ENCODE measurements around the gene SMS.

Gene SMS

DNA sequence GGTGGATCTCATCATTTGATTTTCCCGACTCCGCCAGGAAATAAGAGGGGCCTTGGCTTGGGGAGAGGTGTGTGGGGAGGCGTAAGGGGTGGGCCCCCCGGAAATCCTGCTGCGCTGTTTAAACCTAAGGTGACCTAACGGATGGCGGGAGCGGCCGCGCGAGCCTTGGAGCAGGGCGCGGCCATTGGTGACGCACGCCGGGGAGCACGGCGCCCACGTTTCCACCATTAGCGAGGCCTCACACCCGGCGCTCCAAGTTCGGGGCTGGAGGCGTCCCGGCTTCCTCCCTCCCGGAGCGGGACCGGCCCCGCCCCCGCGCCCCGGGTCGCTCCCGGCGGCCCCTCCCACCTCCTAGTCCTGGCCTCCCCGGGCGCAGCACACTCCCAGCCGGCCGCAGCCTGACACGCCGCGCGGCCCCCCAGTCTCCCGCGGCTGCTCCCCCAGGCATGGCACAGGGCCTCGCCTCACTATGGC is at the start of gene SMS:
SMS (plus strand) TSS at position 354 of the 474 bp plus-strand sequence; CDS start at position 470, 116 bp downstream.
- peak in 1 of 2 experiments; percentile 44 for DNase-seq (ENCODE audit: low read depth in 2 of 2)

DNA sequence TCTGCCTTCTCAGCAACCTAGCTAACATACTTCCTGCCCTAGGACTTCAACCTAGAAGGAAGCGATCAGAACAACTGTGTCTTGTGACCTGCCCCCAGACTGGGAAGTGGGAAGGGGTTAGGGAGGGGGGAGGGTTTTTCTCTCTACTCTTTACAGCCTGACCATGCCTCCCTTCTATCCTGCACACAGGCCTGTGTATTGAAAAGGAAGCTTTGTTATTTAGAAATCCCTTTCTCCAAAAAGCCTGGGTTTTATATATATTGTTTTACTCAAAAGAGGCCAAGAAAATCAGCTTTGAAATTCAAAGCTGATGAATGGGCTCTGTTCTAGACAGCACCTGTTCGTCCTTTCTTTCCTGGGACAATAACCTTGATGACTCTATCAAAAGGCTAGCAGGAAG is 35.2 kb upstream of the SMS start:
- DNase-seq (ENCODE audit: low read depth in 2 of 2): no peak

DNA sequence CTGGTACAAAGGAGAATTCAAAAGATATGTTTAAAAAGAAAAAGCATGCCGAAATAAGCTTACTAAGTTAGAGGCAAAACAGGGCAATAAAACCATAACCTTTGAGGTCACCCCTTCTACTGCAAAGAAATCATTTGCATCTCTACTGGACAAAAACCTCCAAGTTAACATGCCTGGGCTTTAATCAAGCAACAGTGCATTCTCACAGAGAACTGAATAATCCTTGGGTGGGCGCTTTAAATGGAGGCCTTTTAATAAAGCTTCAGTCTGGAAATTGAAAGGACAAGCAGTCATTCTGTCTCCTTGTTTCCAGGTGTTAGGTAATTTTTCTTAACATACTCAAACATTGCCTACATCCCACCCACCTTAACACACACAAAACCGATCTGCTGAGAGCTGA is 34.6 kb upstream of the SMS start:
- DNase-seq (ENCODE audit: low read depth in 2 of 2): no peak

DNA sequence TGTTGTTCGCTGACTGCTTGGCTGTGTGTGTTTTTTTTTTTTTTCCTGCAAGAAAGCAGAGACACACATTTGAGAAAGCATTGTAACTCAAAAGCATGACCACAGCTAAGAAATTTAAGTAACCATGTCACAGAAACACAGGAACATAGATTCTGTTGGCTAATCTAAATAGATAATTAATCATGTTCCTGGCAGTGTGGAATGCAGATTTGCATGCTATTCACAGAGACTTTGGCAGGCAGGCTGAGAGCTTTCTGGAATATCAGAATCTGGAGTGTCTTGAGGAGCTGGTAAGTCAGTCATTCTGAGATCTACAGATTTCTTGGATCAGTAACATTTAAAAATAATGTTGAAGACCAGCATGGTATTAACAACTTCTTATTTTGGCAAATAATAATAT is 33.2 kb upstream of the SMS start:
- DNase-seq (ENCODE audit: low read depth in 2 of 2): peak; percentile 21 to 27

- no peak for DNase-seq (ENCODE audit: low read depth in 2 of 2)
Measured at GRCh38 chrX:21911481-21911880, 29.0 kb upstream of the SMS start.

DNA sequence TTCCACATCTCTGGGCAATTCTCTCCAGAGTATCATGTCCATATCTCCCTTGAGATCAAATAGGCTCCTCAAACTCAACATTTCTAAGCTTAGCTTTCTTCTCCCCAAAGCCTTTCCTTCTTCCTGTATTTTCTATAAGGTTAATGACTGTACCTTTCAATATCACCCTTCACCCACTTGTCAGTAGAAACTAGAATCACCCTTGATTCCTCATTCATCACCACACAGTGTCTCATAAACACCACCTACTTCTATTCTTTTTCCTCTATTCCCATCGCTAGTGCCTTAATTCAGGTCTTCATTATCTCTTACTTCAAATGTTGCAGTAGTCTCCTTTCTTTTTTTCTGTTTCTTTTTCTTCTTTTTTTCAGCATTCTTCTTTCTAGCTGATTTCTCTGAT is 28.3 kb upstream of the SMS start:
- DNase-seq (ENCODE audit: low read depth in 2 of 2): no peak

DNA sequence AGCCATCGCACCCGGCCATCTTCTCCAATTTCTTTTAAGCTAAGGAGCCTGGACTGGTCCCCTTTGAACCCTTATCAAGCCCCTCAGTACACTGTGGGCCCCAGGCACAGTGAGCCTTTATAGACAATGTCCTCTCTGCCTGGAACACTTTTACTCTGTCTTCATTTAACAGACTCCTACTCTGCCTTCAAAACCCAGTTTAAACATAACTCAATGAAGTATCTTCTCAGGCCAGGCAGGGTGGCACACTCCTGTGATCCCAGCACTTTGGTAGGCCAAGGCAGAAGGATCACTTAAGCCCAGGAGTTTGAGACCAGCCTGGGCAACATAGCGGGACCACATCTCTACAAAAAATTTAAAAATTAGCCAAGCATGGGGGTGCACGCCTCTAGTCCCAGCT is 27.5 kb upstream of the SMS start:
- DNase-seq (ENCODE audit: low read depth in 2 of 2): no peak

DNA sequence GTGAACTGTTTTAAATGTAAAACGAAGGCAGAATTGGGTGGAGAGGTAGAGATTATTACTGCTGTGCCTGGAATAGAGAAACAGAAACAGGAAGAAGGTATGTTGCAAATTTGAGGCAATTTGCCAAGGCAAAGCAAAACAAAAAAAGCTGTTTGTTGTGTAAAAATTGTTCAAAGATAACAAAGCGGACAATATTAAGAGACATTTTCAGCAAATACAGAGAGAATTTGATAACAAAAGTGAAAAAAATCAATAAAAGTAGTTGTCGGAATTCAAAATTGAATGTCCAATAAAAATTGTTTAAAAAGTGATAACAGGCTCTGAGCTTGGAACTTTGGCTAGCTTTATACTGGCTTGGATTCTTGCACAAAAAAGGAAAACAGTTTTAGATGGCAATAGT is 14.4 kb upstream of the SMS start:
- DNase-seq (ENCODE audit: low read depth in 2 of 2): no peak

DNA sequence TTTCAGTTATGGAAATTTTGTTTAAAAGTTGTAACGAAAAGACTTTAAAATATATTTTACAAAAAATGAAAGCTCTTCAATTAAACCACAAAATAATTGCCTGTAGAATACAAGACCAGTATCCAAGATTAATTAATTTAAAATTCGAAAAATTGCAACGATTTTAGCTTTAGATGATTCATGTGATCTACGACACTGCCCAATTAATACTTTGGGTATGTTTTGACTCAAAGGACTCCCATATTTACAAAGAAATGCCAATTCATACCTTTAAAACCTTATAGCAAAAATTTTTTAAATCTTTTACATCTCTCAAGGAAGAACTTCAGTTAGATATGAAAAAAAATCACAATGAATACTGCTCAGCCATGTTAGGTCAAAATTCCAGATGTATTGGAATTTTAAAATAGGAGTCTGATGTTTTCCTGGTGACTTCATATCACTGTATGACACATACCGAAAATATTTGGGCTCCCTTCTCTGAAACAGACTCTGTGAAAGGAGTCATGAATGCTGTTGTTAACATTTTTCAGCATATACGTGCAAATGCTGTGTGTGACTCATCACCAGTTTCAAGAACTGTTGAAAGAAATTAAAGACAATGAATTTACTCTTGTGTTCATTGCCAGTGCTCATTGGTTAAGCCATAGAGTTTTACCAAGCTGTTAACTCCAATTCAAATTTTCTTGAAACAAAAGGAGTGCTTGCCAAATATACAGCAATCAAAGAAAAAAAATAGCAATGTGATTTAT is 13.8 kb upstream of the SMS start:
- peak; percentile 92 to 94 for DNase-seq (ENCODE audit: low read depth in 2 of 2)

DNA sequence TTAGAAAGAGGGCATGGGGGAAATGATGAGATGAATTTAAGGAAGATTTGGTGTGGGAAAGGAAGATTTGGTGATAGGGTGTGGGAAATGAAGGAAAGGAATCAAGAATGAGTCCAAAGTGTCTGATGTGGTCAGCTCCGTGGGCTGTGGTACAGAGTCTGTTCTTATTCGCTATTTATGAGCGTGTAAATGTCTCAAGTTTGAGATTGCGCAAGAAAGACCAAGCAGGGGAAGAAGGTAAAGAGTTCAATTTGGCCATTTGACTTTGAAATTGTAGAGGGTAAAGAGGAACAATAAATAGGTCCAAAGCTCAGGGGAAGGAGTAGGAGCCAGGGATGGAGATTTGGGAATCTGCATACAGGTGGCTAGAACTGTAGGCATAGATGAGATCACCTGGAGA is 11.3 kb upstream of the SMS start:
- no peak for DNase-seq (ENCODE audit: low read depth in 2 of 2)

- DNase-seq (ENCODE audit: low read depth in 2 of 2): no peak
Measured at GRCh38 chrX:21930986-21931385, 9.5 kb upstream of the SMS start.

GRCh38 chrX:21932292-21933002 is 8.1 kb upstream of the SMS start:
- peak; percentile 58 to 63 for DNase-seq (ENCODE audit: low read depth in 2 of 2)

DNA sequence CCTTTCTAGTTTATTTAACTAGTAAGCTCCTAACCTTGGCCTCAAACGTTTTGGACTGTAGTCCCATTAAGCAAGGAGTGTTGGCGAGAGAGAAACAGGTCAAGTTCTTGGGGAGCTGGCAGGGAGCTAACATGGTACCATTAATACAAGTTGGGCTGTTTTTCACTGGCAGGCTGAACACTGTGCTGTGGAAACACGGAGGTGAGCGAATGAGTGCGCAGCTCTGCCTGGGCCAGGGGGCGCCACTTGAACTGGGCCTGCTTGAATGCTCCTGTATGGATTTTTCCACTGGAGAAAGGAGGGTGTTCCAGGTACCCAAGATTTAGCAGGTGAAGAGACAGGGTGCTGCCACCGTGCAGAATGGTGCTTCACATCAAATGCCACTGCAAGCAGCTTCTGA is 7.4 kb upstream of the SMS start:
- DNase-seq (ENCODE audit: low read depth in 2 of 2): no peak

- no peak for DNase-seq (ENCODE audit: low read depth in 2 of 2)
Measured at GRCh38 chrX:21934414-21934813, 6.1 kb upstream of the SMS start.

DNA sequence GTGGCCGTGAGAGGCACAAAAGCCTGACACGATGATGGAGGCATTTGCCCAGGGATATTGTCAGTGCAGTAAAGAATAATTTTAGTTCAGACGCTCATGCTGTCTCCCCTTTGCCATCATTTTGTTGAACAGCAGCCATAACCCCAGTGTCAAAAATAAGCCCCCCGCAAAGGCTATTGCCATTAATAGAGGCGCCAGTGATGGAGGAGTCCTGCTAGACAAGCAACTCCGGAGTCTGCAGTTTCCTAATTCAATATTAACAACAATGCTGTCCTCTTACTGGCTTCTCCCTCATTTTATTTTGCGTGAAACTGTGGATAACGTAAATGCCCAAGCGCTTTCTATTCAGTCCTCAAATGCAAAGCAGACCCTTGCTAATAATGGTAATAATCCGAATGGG is 603 bp upstream of the SMS start:
- no peak for DNase-seq (ENCODE audit: low read depth in 2 of 2)

- DNase-seq (ENCODE audit: low read depth in 2 of 2): peak; percentile 83 to 85
Measured at GRCh38 chrX:21943460-21944135, 3.1 kb downstream of the SMS start.

GRCh38 chrX:21944136-21944615 is 3.7 kb downstream of the SMS start:
- DNase-seq (ENCODE audit: low read depth in 2 of 2): no peak

- DNase-seq (ENCODE audit: low read depth in 2 of 2): no peak
Measured at GRCh38 chrX:21946925-21947641, 6.6 kb downstream of the SMS start.

- DNase-seq (ENCODE audit: low read depth in 2 of 2): no peak
Measured at GRCh38 chrX:21947671-21948070, 7.2 kb downstream of the SMS start.

DNA sequence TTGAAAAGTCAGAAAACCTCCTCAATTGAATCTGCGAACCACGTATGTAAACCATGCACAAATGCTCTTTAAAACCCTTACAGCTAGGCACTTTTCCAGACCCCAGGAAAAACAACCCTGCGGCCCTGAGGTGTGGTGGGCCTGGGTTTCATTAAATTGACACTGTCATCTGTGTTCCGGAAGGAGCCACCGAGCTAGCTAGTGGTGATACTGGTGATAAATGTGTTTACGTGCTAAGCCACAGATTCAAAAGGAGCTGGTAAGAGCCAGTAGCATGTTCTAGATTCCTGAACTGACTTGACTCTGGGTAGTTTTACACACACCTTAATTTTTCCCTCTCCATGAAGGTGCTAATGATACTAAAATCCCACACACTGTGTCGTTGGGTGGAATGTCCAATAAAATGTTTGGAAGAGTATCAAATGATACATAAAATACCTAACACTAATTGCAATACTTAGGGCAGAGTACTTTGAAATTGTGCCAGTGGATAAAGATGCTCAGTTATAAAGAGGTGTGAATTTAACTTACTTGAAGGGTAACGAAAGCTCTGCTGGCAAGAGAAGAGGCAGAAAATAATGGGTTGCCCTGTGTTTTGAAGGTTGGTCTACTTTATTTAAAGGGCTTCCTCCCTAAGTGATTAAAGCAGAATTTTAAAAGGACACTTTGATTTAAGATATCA is 8.5 kb downstream of the SMS start:
- no peak for DNase-seq (ENCODE audit: low read depth in 2 of 2)

DNA sequence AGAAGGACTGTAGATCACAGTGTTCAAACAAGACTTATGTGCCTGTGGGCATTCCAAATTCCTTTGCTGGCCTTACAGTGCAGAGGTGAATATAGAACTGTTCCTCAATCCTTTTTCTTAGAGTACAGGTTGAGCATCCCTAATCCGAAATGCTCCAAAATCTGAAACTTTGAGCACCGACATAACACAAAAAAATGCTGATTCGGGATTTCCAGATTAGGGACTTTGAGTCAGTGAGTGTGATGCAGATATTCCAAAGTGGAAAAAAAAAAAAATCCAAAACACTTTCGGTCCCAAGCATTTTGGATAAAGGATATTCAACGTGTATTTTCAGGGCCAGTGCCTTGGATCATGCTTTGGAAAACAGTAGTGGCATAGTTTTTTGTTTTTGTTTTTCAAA is 9.2 kb downstream of the SMS start:
- DNase-seq (ENCODE audit: low read depth in 2 of 2): no peak

Data from fibroblast of skin of left quadriceps (primary cell).